ENCODE data around the gene IHH.

The IHH gene

GRCh38 chr2:219038600-219038999 lies 22.1 kb downstream of the IHH start:
- DNase-seq (ENCODE audit: low spot score), result no peak

DNA sequence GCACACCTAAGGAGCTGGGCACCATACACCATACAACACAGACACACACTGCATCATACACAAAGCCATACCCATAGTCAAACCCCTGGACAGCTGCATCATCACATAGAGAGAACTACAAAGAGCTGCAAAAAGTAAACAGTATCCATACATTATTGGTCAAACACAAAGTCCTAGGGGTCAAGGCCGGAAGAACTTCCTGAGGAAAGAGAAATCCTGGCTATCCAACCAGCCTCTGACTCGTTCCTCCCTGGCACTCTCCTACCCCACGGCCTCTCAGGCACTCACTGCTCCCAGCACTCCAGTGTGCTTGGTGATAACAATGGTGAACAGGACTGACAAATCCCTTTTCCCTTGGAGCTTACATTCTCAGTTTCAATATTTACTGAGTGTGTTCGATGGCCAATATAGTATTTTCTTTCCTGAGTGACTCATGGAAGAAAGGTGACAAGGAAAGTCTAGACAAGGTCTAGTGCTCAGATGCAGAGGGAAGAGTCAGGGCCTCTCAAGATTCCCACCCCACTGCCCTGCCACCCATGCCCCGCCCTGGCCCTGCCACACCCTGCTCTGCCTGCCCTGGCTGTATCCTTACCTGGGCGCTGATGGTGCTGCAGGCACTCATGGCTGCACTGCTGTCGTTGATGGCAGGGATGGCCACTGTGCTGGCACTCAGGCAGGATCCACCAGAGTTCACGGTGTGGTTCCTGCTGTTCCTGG lies 22.8 kb downstream of the IHH start:
- no peak for DNase-seq (ENCODE audit: low spot score)

- DNase-seq (ENCODE audit: low spot score), result no peak
Measured at GRCh38 chr2:219035942-219036341, 24.8 kb downstream of the IHH start.

DNA sequence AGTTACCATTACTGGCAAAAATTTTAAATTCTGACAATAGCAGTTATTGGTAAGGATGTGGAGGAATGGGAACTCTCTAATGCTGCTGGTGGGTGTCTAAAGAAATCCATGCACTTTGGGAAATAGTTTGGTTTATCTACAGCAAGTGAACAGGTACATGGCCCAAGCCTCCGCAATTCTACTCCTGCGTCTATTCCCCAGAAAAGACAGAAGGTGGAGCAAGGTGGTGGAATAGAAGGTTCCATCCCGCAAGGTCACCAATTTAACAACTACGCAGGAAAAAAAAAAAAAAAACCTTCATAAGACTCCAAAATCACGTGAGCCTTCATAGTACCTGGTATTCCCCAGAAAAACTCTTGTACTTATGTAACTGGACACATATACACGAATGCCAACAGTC lies 25.9 kb downstream of the IHH start:
- DNase-seq (ENCODE audit: low spot score), result no peak

DNA sequence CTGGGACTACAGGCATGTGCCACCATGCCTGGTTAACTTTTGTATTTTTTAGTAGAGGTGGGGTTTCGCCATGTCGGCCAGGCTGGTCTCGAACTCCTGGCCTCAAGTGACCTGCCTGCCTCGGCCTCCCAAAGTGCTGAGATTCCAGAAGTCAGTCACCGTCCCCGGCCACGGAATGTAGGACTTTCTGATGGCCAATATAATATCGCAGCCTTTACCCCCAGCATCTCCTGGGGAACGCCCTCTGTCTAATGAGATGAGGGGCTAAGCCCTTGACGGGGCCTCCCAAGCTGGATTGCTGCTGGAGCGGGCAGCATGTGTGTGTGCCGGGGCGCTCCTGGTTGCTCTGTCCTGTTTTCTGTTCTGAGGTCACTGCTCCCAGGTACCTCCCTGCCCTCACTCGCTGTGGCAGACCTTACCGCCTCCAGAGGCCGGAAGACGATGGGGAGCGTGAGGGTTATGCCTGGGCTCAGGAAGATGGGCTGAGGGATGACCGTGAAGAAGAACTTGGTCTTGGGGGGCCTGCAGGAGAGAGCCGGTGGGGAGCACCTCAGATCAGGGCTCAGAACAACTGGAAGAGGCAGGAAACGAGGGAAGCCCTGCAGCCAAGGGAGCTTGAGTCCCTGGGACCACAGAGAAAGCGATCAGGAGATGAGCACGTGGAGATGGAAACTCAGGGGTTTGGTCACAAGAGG lies 28.5 kb downstream of the IHH start:
- no peak for DNase-seq (ENCODE audit: low spot score)

- no peak for DNase-seq (ENCODE audit: low spot score)
Measured at GRCh38 chr2:219031005-219031738, 29.5 kb downstream of the IHH start.

GRCh38 chr2:219030177-219030940 lies 30.4 kb downstream of the IHH start:
- DNase-seq (ENCODE audit: low spot score), result no peak

DNA sequence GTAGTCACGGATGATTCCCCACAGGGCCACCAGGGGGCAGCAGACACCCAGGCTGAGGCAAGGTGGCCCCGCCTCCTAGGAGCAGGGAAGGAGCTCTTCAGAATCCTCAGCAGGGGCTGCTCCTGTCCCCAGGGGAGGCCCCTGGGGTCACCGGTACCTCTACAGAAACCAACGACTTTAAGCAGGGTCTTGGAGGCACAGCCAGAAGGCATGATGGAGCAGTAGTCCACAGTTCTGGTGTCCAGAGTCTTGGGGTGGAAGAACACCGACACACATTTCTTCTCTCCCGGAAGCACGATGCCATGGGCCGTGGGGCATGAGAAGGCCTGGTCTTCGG lies 30.9 kb downstream of the IHH start:
- DNase-seq (ENCODE audit: low spot score), result peak; percentile 87

GRCh38 chr2:219028996-219029828 lies 31.5 kb downstream of the IHH start:
- no peak for DNase-seq (ENCODE audit: low spot score)

GRCh38 chr2:219028141-219028540 lies 32.6 kb downstream of the IHH start:
- DNase-seq (ENCODE audit: low spot score), result no peak

GRCh38 chr2:219027511-219028055 lies 33.1 kb downstream of the IHH start:
- DNase-seq (ENCODE audit: low spot score), result no peak

DNA sequence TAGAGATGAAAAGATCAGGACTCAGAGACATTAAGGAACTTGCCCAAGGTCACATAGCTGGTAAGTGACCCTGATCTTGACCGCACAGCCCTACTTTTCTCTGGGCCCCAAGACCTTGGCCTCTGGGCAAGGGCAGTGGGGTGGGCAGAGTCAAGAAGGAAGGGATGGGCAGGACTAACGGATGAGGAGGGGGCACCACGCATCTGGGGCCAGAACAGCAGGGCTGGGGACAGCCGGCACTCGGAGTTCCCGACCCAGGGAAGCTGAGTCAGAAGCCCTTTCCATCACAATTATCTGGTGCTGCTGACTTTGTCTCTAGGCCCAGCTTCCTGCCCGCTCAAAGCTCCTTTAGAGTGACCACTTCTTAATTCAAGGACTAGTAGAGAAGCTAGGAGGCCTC lies 33.8 kb downstream of the IHH start:
- no peak for DNase-seq (ENCODE audit: low spot score)

GRCh38 chr2:219025637-219026585 lies 34.8 kb downstream of the IHH start:
- DNase-seq (ENCODE audit: low spot score), result no peak

- no peak for DNase-seq (ENCODE audit: low spot score)
Measured at GRCh38 chr2:219024059-219024458, 36.7 kb downstream of the IHH start.

- DNase-seq (ENCODE audit: low spot score), result no peak
Measured at GRCh38 chr2:219023045-219023605, 37.6 kb downstream of the IHH start.

DNA sequence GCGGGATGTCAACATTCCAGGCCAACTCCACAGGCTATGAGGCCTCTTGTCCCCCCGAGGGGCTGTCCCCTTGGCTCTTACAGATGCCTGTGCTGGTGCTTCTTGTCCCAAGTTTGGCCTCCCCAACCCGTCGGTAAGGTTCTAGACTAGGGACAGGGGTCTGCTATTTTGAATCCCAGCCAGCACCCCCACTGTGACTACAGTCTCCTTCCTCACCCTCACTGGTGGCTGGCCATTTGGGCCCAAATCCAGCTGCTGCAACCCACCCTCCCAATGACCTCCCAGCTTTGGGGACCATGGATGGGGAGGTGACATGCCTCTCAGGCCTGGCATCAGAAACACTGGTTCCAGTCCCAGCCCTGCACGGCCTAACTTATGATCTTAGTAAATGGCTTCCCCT lies 38.1 kb downstream of the IHH start:
- no peak for DNase-seq (ENCODE audit: low spot score)

DNA sequence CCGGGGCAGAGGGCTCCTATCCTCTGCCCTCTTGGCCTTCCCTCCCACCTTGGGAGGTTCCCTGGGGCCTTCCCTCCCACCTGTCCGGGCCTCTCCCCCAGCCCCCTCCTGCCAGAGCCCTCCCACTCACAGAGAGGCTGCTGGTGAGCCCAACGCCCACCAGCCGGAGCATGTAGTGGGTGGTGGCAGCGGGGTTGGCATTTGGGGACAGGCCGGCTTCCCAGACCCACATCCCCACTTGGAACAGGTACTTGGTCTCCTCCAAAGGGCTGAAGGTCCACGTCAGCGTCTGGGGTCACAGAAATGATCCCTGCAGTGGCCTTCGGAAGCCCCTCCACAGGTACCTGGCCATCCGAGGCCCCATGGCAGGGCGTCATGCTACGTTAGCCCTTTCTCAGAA lies 38.7 kb downstream of the IHH start:
- DNase-seq (ENCODE audit: low spot score), result no peak

GRCh38 chr2:219021591-219021990 lies 39.1 kb downstream of the IHH start:
- DNase-seq (ENCODE audit: low spot score), result no peak

DNA sequence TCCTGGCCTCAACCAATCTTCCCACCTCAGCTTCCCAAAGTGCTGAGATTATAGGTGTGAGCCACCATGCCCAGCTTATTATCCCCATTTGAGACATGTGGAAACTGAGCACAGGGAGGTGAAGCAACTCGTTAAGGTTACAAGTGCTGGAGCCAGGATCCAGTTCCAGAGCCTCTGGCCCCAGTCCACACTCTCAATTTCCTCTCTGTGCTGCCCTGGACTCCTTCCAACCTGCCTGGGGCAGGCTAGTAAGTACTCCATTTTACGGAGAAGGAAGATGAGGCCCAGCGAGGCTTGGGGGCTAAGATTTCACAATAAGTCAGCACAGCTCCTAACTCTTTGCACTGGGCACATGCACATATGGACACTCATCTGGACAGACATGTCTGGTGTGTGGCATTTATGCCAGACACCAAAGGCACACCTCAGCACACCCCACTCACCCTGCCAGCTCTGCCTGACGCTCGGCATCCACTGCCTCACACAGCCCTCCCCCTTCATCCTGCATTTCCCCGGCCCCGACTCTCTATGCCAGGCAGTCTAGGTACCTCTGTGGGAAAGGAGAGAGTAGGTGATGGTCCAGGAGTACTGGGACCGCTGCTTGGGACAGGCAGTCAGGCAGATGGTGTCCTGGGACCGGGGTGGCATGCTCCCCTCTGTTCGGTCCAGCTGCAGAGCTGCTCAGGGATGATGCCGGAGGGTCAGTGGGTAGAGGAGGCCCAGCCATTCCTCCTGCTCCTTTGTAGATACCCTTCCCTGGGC lies 39.9 kb downstream of the IHH start:
- no peak for DNase-seq (ENCODE audit: low spot score)
